Measurements from ENCODE around the gene SLC16A13.
"Not testable (repeated sequence)": the region's sequence is repeated elsewhere in the genome, so short reads cannot be mapped to it uniquely, and the experiment has no call there.

Gene SLC16A13, protein sequence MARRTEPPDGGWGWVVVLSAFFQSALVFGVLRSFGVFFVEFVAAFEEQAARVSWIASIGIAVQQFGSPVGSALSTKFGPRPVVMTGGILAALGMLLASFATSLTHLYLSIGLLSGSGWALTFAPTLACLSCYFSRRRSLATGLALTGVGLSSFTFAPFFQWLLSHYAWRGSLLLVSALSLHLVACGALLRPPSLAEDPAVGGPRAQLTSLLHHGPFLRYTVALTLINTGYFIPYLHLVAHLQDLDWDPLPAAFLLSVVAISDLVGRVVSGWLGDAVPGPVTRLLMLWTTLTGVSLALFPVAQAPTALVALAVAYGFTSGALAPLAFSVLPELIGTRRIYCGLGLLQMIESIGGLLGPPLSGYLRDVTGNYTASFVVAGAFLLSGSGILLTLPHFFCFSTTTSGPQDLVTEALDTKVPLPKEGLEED

GRCh38 chr17:7035591-7036368 lies at the start of gene SLC16A13:
Gene SLC16A13 (plus strand): TSS chr17:7036015. CDS start chr17:7036383, 368 bp downstream.
- peak; percentile 81 to 91 for DNase-seq

GRCh38 chr17:6986676-6987075 lies 49.1 kb upstream of the SLC16A13 start:
- DNase-seq, result no peak

DNA sequence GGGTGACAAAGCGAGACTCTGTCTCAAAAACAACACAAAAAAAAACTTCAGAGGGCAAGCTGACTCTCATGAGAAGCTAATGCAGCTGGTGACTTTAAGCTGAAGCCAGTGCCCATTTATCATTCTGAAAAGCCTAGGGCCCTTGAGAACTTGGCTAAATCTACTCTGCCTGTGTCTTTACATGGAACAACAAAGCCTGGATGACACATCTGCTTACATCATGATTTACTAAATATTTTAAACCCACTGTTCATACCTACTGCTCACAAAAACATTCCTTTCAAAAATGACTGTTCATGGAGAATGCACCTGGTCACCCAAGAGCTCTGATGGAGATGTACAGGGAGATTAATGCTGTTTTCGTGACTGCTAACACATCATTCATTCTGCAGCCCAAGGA lies 46.0 kb upstream of the SLC16A13 start:
- no peak for DNase-seq

- not testable (repeated sequence) for DNase-seq
These were observed 42.2 kb upstream of the SLC16A13 start for GRCh38 chr17:6993613-6994056.

DNA sequence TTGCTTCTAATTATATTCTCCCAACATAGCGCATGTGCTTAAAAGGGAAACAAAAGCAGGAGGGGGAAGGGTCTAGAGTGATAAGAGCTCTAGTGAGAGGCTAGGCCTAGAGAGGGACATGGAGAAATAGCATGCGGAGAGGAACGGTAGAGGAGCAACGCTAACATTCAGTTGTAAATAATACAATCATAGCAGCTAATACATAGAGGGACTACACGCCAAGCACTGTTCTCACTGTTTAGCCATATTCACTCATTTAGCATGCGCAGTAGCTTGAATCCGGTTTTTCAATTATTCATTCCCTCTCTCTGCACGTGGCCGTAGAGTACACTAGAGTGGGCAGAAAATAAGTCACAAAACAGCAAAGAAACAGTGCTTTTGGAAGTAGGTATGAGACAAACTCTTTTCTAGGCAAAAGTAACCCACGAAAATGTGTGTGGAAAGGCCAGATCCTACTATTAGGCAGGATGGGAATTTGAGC lies 41.7 kb upstream of the SLC16A13 start:
- DNase-seq, result no peak

GRCh38 chr17:6994666-6995256 lies 41.1 kb upstream of the SLC16A13 start:
- no peak for DNase-seq

DNA sequence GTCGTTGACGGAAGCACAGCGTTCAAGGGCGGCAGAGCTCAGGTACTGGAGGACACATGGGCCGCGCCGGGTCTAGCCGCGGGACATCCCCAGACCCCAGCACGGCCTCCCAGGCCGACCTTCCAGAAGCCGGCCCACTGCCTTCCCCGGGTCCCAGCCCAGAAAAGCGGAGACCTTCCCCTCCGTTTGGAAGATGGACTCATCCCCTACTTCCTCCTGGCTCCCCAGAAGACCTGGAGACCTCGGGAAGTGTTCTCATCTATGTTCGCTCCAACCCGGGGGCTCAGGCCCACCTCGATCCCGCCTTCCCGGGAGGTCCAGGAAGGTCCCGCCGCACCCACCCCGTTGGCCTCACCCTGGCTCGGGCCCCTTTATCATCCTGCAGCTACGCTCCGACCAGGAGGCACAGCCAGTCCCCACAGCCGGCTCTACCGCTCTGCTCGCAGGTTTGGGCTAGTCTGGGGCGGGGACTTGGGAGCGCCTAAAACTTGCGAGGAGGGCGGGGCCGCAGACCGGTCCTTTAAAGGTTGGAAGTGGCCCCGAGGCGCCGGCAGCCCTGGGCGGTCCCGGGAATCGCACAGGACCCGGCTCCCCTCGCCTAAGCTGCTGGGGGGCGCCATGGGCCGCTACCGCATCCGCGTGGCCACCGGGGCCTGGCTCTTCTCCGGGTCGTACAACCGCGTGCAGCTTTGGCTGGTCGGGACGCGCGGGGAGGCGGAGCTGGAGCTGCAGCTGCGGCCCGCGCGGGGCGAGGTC lies 40.1 kb upstream of the SLC16A13 start, which contains the start of gene ALOX12:
ALOX12 (plus strand) TSS at position 550 of the 756 bp plus-strand sequence; CDS start at position 619, 69 bp downstream.
- DNase-seq, result no peak

DNA sequence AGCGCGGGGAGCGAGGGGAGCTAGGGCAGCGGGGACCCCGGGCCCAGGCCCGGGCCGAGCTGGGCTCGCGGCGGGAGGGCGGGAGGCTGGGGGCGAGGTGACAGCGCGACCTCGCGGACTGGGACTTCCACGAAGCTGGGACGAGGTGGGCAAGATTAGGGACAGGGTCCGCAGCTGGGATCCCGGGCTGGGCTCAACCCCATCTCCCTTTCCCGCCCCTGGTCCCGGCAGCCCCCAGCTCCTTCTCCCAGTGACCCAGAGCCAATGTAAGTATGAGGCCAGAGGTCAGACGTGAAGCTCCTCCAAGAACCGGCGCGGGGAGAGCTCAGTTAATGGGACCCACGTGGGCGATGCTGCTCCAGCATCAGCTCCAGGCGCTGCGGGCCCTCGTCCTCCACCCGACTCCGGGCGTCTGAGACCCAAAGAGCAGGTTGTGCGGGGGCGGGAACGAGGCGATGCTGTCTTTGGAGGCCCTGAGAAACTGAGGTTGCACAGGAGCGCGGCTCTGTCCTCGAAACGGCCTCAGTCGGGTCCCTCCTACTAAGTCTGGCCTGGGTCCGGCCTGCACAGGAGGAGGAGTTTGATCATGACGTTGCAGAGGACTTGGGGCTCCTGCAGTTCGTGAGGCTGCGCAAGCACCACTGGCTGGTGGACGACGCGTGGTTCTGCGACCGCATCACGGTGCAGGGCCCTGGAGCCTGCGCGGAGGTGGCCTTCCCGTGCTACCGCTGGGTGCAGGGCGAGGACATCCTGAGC lies 39.4 kb upstream of the SLC16A13 start:
- no peak for DNase-seq

GRCh38 chr17:6997171-6997570 lies 38.6 kb upstream of the SLC16A13 start:
- DNase-seq, result no peak

- no peak for DNase-seq
These were observed 36.8 kb upstream of the SLC16A13 start for GRCh38 chr17:6998855-6999508.

DNA sequence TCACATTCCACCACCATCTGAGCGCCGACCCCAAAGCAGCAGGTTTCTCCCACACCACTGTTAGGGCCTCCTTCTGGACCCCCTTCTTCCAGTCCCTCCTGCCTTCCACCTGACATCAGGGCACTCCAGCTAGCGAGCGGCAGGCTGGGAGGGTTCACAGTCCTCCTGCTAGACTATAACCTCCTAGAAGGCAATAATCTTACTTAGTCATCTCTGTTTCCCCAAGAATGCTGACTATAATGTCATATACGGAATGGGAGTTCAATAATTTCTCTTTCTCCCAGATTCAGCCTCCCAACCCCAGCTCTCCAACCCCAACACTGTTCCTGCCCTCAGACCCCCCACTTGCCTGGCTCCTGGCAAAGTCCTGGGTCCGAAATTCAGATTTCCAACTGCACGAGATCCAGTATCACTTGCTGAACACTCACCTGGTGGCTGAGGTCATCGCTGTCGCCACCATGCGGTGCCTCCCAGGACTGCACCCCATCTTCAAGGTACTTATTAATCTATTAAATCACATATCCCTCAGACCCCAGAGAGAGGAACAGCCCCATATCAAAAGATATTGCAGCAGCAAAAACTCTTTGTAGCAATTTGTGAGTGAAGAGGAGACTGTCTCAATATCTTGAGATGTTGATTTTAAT lies 34.4 kb upstream of the SLC16A13 start:
- DNase-seq, result no peak

DNA sequence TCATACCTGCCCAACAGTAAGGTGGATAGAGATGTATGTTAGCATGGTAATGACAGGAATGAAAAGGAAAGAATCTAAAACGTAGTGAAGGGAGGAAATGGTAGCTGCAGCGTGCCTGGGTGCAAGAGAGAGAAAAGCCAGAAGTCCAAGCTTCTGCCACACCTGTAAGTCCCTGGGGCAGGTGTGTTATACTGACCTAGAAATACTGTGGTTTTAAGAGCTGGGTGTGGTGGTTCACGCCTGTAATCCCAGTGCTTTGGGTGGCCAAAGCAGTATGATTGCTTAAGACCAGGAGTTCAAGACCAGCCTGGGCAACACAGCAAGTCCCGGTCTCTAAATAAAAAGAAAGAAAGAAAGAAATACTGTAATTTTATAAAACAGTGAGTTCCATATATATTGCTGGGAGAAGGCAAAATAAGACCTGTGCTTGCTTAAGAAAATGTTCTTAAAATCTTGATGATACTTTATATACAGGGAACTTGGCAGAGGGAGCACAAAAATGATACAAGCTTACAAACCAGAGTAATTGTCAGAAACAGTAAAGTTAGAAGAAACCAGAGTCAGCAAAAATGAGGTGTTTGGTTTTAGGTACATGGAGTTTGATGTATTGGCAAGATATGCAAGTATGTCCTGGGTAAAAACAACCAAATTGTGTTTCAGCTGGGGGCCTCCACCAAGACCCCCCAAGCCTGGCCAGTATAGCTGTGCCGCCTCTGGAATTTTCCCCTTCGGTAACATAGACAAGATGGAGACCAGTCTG lies 33.3 kb upstream of the SLC16A13 start:
- DNase-seq, result no peak

DNA sequence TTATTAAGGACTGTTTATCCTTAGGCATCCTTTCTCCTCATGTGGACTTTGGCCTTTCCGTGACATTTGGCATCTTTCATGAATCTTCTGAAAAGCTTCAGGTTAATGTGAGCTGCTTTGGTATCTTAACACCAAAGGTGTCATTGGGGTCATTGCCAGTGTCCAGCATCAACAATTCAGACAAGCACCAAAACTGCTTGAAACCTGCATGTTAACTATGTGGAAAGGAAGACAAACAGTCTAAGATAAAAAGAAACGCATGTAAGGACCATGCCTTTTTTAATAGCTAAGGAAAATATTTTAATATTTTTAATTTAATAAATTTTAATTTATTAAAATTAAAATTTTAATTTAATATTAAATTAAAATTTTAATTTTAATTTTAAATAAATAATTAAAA lies 32.1 kb upstream of the SLC16A13 start:
- no peak for DNase-seq

GRCh38 chr17:7004398-7005253 lies 31.2 kb upstream of the SLC16A13 start:
- DNase-seq, result peak; percentile 21 to 51

DNA sequence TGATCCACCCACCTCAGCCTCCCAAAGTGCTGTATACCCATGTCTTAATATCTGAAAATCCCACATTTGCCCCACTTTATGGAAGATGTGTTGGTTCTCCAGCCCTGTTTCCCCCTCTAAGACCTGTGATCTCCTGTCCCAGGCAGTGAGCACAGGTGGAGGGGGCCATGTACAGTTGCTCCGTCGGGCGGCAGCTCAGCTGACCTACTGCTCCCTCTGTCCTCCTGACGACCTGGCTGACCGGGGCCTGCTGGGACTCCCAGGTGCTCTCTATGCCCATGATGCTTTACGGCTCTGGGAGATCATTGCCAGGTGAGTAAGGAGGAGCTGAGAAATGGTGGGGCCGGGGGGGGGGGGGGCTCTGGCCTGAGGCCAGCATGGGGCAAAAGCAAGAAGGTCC lies 30.1 kb upstream of the SLC16A13 start:
- DNase-seq, result no peak

GRCh38 chr17:7007143-7007542 lies 28.7 kb upstream of the SLC16A13 start:
- DNase-seq, result no peak

DNA sequence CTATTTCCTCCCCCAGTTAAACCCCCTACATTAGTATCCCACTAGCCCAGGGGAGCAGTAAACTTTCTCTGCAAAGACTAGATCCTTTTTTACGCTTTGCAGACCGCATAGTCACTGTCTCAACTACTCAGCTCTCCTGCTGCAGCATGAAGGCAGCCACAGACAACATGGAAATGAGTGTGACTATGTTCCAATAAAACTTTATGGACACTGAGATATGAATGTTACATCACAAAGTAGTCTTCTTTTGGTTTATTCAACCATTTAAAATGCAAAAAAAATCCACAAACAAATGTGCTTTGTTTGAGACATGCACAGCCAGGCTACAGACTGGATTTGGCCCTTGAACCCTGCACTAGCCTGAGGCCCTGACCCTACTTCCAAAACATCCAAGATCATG lies 25.3 kb upstream of the SLC16A13 start:
- no peak for DNase-seq

GRCh38 chr17:7011415-7011814 lies 24.4 kb upstream of the SLC16A13 start:
- no peak for DNase-seq

DNA sequence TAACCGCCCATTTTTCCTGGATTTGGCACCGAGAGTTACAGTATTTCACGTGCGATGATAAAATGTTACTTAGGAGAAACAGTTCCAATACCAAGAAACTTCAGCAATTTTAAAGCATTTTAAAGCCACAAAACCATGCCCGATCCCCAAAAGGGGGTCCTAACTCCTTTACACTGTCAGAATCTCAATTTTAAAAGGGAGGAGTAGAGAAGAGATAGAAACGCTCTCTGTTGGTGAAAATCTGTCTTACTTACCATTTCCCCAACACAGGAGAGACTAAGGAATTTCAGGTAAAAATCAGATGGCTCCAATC lies 23.9 kb upstream of the SLC16A13 start:
- DNase-seq, result no peak
